Mesendoderm (in vitro differentiated cells): ENCODE results near the gene ADSL.
A peak's percentile ranks its signal among the peaks of the same experiment; 100 is the strongest.
"Not testable (repeated sequence)": the region's sequence is repeated elsewhere in the genome, so short reads cannot be mapped to it uniquely, and the experiment has no call there.

Source experiments
- DNase-seq: peaks from one replicate; pipeline ENCODE4 v3.0.0; 2013
- H2AK5ac ChIP-seq: 2 replicates; pipeline ENCODE4 v1.6.1; 2013; ENCODE audit warnings: low read length, inconsistent platforms
- H2BK120ac ChIP-seq: 2 replicates; pipeline ENCODE4 v1.6.1; 2013; ENCODE audit warnings: low read depth, mild to moderate bottlenecking, low read length, moderate library complexity, mixed read lengths
- H2BK15ac ChIP-seq: replicated peaks from 2 replicates; pipeline ENCODE4 v1.6.1; 2013; ENCODE audit warnings: low read depth, mild to moderate bottlenecking, moderate library complexity
- H2BK5ac ChIP-seq: 2 replicates; pipeline ENCODE4 v1.6.1; 2013; ENCODE audit warnings: low read length, inconsistent platforms
- H3K18ac ChIP-seq: 2 replicates; pipeline ENCODE4 v1.6.1; 2013; ENCODE audit warnings: mild to moderate bottlenecking, low read length, mixed read lengths
- H3K23ac ChIP-seq: one replicate; pipeline ENCODE4 v1.6.1; 2013; ENCODE audit warnings: low read length
- H3K27ac ChIP-seq: 2 replicates; pipeline ENCODE4 v1.5.1; 2013; ENCODE audit warnings: low read depth, mild to moderate bottlenecking, inconsistent platforms, low read length, moderate library complexity
- H3K27me3 ChIP-seq: 2 replicates; pipeline ENCODE4 v1.6.1; 2013; ENCODE audit warnings: low read length, control low read depth, mild to moderate bottlenecking, inconsistent platforms; ENCODE audit not compliant: insufficient read depth, poor library complexity
- H3K36me3 ChIP-seq: 2 replicates; pipeline ENCODE4 v1.6.1; 2013; ENCODE audit warnings: low read length, inconsistent platforms; ENCODE audit not compliant: control insufficient read depth, insufficient read depth
- H3K4ac ChIP-seq: one replicate; pipeline ENCODE4 v1.6.1; 2013; ENCODE audit warnings: low read depth, mild to moderate bottlenecking, low read length, moderate library complexity
- H3K4me1 ChIP-seq: 2 replicates; pipeline ENCODE4 v1.6.1; 2013; ENCODE audit warnings: low read depth, low read length, inconsistent platforms; ENCODE audit not compliant: control insufficient read depth
- H3K4me2 ChIP-seq: 2 replicates; pipeline ENCODE4 v1.6.1; 2013; ENCODE audit warnings: low read length
- H3K4me3 ChIP-seq: 2 replicates; pipeline ENCODE4 v1.5.1; 2013; ENCODE audit warnings: mild to moderate bottlenecking, low read length
- H3K56ac ChIP-seq: one replicate; pipeline ENCODE4 v1.6.1; 2013; ENCODE audit warnings: low read length
- H3K79me1 ChIP-seq: 2 replicates; pipeline ENCODE4 v1.6.1; 2013; ENCODE audit warnings: low read length, inconsistent platforms
- H3K79me2 ChIP-seq: 2 replicates; pipeline ENCODE4 v1.6.1; 2013; ENCODE audit warnings: mild to moderate bottlenecking, low read length; ENCODE audit not compliant: control insufficient read depth, insufficient read depth
- H3K9ac ChIP-seq: 2 replicates; pipeline ENCODE4 v1.6.1; 2013; ENCODE audit warnings: low read length, inconsistent platforms
- H4K5ac ChIP-seq: one replicate; pipeline ENCODE4 v1.6.1; 2013; ENCODE audit warnings: low read length
- H4K8ac ChIP-seq: one replicate; pipeline ENCODE4 v1.6.1; 2013; ENCODE audit warnings: low read depth, mild to moderate bottlenecking, control low read depth, low read length, moderate library complexity
- WGBS: extraction: QIAGEN DNeasy Blood & Tissue Kit; methylation state at CpG from one replicate; pipeline ENCODE4 v1.1.7; 2013; ENCODE audit warnings: low lambda C conversion rate, missing lambda C conversion rate; ENCODE audit not compliant: insufficient coverage; ENCODE audit errors: extremely low coverage; 5-methylcytosine and 5-hydroxymethylcytosine counted together

ADSL gene

DNA sequence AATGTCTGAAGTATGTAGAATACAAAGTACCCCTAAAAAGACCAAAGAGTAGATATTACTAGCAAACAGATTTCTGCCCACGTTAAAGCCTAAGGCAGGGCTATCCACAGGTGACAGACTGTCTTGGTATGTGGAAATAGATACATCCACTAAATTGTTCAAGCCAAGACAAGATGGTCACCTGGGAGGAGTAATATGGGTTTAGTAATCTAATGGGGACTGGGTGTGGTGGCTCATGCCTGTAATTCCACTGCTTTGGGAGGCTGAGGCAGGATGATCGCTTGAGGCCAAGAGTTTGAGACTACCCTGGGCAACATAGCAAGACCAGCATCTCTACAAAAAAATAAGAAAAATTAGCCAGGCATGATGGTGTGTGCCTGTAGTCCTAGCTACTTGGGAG lies 31.6 kb downstream of the ADSL start:
- H2AK5ac ChIP-seq: no peak overlapping the region
- H3K9ac ChIP-seq: no peak overlapping the region
- no peak overlapping the region for H3K27ac ChIP-seq
- H3K4me2 ChIP-seq: no peak overlapping the region
- H4K5ac ChIP-seq: no peak overlapping the region
- H2BK120ac ChIP-seq: no peak overlapping the region
- H3K79me1 ChIP-seq: peaks cover 10% of the 10 kb centered on the region
- no peaks in the 10 kb centered on the region for H3K4me1 ChIP-seq
- H2BK5ac ChIP-seq: no peak overlapping the region
- DNase-seq: no peak
- no peak overlapping the region for H2BK15ac ChIP-seq
- H3K79me2 ChIP-seq: peaks cover 2% of the 10 kb centered on the region
- H3K4ac ChIP-seq: no peak overlapping the region
- no CpG with 5 or more reads among the region's 2 CpGs for WGBS
- H3K36me3 ChIP-seq: no peaks in the 10 kb centered on the region
- H3K56ac ChIP-seq: no peak overlapping the region
- H3K23ac ChIP-seq: no peak overlapping the region
- H3K18ac ChIP-seq: no peak overlapping the region
- H4K8ac ChIP-seq: no peak overlapping the region
- no peaks in the 10 kb centered on the region for H3K27me3 ChIP-seq
- no peak overlapping the region for H3K4me3 ChIP-seq

DNA sequence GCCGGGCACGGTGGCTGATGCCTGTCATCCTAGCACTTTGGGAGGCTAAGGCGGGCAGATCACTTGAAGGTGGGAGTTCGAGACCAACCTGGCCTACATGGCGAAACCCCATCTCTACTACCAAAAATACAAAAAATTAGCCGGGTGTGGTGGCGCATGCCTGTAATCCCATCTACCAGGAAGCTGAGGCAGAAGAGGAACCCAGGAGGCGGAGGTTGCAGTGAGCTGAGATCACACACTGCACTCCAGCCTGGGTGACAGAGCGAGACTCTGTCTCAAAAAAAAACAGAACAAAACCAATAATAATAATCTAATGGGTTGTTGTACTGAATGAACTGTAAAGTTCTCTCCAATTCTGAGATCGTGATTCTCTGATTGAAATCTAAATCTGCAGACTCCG lies 32.1 kb downstream of the ADSL start:
- not testable (repeated sequence) for H3K4me3 ChIP-seq, H4K8ac ChIP-seq, H3K4me1 ChIP-seq, H3K36me3 ChIP-seq, H3K4me2 ChIP-seq, H2BK15ac ChIP-seq, H2BK120ac ChIP-seq, DNase-seq, H3K56ac ChIP-seq, H3K27ac ChIP-seq, H2BK5ac ChIP-seq, H4K5ac ChIP-seq, H3K18ac ChIP-seq, H3K23ac ChIP-seq, H3K79me2 ChIP-seq, H3K4ac ChIP-seq, H2AK5ac ChIP-seq, H3K27me3 ChIP-seq, H3K9ac ChIP-seq
- peaks cover 10% of the 10 kb centered on the region for H3K79me1 ChIP-seq
- no CpG with 5 or more reads among the region's 11 CpGs for WGBS

DNA sequence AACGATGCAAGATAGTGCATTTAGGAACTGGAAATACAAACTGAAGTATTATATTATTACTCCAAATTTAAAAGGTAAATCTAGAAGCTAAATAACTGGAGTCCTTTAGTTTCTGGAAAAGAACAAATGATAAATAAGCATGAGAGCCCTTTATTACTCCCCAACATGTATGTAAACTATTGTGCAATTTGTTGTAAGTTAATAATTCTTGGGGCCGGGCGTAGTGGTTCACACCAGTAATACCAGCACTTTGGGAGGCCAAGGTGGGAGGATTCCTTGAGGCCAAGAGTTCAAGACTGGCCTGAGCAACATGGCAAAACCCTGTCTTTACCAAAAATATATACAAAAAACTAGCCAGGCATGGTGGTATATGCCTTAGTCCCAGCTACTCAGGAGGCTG lies 35.2 kb downstream of the ADSL start:
- Histone ChIP-seq H3K4me2 (no peak overlapping the region), H3K4me1 (no peaks in the 10 kb centered on the region), H3K9ac (no peak overlapping the region), H2BK5ac (no peak overlapping the region), H3K56ac (no peak overlapping the region), H2BK15ac (no peak overlapping the region), H4K8ac (no peak overlapping the region), H3K27me3 (no peaks in the 10 kb centered on the region), H3K36me3 (no peaks in the 10 kb centered on the region), H3K4me3 (no peak overlapping the region), H2AK5ac (no peak overlapping the region), H3K18ac (no peak overlapping the region), H3K23ac (no peak overlapping the region), H3K79me1 (peaks cover 15% of the 10 kb centered on the region), H3K27ac (no peak overlapping the region), H3K4ac (no peak overlapping the region), H3K79me2 (peaks cover 2% of the 10 kb centered on the region), H4K5ac (no peak overlapping the region), H2BK120ac (no peak overlapping the region)
- no peak for DNase-seq
- WGBS: no CpG with 5 or more reads among the region's 3 CpGs

DNA sequence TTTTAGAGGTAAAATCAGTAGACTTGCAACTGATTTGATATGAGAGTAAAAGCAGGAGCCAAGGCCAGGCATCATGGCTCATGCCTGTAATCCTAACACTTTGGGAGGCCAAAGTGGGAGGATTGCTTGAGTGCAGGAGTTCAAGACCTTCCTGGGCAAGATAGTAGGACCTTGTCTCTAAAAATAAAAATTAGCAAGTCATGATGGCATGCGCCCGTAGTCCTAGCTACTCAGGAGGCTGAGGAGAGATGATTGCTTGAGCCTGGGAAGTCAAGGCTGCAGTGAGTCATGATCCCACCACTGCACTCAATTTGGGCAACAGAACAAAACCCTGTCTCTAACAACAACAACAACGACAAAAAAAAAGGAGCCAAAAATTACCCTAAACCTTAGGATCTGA lies 37.6 kb downstream of the ADSL start:
- Histone ChIP-seq H3K56ac (no peak overlapping the region), H3K79me1 (peaks cover 12% of the 10 kb centered on the region), H3K4me1 (no peaks in the 10 kb centered on the region), H2BK15ac (no peak overlapping the region), H3K18ac (no peak overlapping the region), H3K27me3 (no peaks in the 10 kb centered on the region), H4K5ac (no peak overlapping the region), H3K79me2 (peaks cover 2% of the 10 kb centered on the region), H2BK5ac (no peak overlapping the region), H3K27ac (no peak overlapping the region), H3K23ac (no peak overlapping the region), H2BK120ac (no peak overlapping the region), H3K9ac (no peak overlapping the region), H2AK5ac (no peak overlapping the region), H3K4me3 (no peak overlapping the region), H3K4ac (no peak overlapping the region), H3K36me3 (peaks cover 2% of the 10 kb centered on the region), H3K4me2 (no peak overlapping the region), H4K8ac (no peak overlapping the region)
- DNase-seq: peak; percentile 32
- WGBS: no CpG with 5 or more reads among the region's 3 CpGs

DNA sequence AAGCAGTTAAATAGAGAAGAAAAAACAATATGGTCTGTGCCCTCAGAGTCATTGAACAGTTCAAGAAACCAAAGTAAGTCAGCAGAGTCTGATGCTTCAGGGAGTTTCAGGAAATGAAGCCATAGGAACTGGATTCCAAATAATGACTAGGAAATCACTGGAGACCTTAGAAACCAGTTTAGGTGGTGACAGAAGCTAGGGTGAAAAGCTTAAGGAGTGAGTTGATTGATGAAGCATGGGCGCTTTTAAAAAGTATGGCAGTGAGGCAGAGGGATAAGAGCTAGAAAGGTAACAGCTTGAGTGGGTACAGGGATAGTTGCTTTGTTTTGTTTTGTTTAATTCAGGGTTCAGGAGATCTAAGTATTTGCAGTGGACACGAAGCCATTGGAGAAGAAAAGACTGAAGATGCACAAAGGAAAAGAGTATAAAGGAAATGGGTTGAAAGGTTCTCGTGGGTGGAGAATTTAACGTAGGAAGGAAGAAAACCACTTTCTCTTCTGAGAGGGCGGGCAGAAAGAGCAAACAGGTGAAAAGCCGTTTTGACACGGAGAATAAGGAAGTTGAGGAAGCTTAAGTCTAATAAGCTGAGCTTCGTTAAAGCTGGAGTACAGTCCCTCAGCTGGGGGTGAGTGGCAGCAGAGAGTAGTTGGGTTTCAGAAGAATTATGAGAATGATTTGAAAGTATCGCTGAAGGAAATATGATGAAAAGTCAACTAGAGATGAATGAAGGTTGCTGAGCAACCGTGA lies 38.9 kb downstream of the ADSL start:
- Histone ChIP-seq H3K4me1 (no peaks in the 10 kb centered on the region), H3K4me3 (no peak overlapping the region), H3K36me3 (peaks cover 2% of the 10 kb centered on the region), H3K9ac (no peak overlapping the region), H3K79me1 (peaks cover 11% of the 10 kb centered on the region), H3K27me3 (no peaks in the 10 kb centered on the region), H3K56ac (no peak overlapping the region), H3K27ac (no peak overlapping the region), H3K23ac (no peak overlapping the region), H3K4me2 (no peak overlapping the region), H2BK120ac (no peak overlapping the region), H3K79me2 (no peaks in the 10 kb centered on the region), H3K18ac (no peak overlapping the region), H4K8ac (no peak overlapping the region), H2BK15ac (no peak overlapping the region), H4K5ac (no peak overlapping the region), H3K4ac (no peak overlapping the region), H2BK5ac (no peak overlapping the region), H2AK5ac (no peak overlapping the region)
- no peak for DNase-seq
- WGBS: no CpG with 5 or more reads among the region's 10 CpGs

DNA sequence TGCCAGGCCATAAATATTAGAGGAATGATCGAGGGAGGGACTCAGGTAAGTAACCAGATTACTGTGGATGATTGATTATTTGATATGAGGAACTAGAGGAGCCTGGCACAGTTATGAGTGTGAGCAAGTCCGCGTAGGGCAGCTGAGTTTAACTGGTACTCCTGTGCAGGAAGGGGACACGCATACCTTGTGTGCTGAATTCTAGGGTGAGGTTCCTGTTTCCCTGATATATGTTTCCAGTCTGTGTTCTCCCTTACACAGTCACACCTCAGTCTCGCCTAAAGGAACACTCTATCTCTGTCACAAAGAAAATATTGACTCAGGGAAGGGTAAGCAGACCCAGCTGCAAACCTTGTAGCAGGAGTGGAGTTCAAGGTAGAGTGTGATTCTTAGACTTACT lies 41.4 kb downstream of the ADSL start:
- H3K79me2 ChIP-seq: no peaks in the 10 kb centered on the region
- H2BK15ac ChIP-seq: no peak overlapping the region
- no peak overlapping the region for H3K56ac ChIP-seq
- H3K27me3 ChIP-seq: no peaks in the 10 kb centered on the region
- H3K9ac ChIP-seq: no peak overlapping the region
- no peak overlapping the region for H3K27ac ChIP-seq
- no peak overlapping the region for H3K4me2 ChIP-seq
- no peak overlapping the region for H3K18ac ChIP-seq
- peaks cover 11% of the 10 kb centered on the region for H3K79me1 ChIP-seq
- H4K8ac ChIP-seq: no peak overlapping the region
- H3K23ac ChIP-seq: no peak overlapping the region
- H2BK5ac ChIP-seq: no peak overlapping the region
- no peak for DNase-seq
- no peak overlapping the region for H3K4me3 ChIP-seq
- WGBS: no CpG with 5 or more reads among the region's 5 CpGs
- no peak overlapping the region for H4K5ac ChIP-seq
- no peak overlapping the region for H2AK5ac ChIP-seq
- H2BK120ac ChIP-seq: no peak overlapping the region
- H3K4ac ChIP-seq: no peak overlapping the region
- peaks cover 3% of the 10 kb centered on the region for H3K36me3 ChIP-seq
- H3K4me1 ChIP-seq: no peaks in the 10 kb centered on the region
